ENCODE data around the gene UIMC1. TPM values are rescaled to one million over a fixed set of nuclear protein-coding genes. Genes with fewer than 3 reads are reported as not detected.
A peak's percentile ranks its signal among the peaks of the same experiment; 100 is the strongest.

The UIMC1 gene
- polyA plus RNA-seq, 3 donors, result 14.8 to 35.6 (median 19.1) TPM

DNA sequence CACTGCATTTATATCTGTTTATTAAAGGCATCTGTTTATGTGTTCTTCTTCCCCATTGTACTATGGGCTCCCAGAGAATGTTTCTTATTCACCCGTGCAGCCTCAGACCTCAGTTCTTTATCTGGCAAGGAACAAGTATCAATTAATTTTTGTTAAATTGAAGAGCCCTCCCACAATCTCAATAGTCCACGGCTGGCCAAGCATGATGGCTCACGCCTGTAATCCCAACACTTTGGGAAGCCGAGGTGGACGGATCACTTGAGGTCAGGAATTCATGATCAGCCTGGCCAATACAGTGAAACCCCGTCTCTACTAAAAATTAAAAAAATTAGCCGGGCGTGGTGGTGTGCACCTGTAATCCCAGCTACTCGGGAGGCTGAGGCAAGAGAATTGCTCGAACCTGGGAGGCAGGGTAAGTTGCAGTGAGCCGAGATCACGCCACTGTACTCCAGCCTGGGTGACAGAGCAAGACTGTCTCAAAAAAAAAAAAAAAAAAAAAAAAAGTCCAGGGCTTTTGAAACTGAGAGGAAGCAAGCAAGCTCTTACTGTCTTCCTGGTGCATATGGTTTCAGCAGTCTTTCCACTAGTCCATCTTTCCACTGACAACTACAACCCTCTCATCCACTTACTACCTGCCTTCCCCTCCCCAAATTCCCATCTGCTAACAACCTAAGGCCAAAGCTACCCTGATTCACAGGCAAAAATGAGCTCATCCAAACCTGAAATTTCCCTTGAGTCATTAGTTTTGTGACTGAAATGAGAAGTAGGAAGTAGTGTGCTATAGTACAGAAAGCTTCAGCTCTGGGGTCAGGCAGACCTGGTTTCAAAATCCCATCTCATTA lies 105.1 kb downstream of the UIMC1 start:
- peak overlapping the region; percentile 83 to 88 for H3K27ac ChIP-seq (ENCODE audit: low read depth in 1 of 2, low read length in 2 of 2)

GRCh38 chr5:176900780-176901204 lies 105.8 kb downstream of the UIMC1 start:
- Mint-ChIP-seq H3K9me3 (peaks cover 0 to under 1% (median 0%) of the 10 kb centered on the region in 7 donors), H3K27me3 (ENCODE audit: low read depth in 3 of 3) (peaks cover 0 to 2% (median 0%) of the 10 kb centered on the region in 3 donors), H3K27ac (peak overlapping the region; percentile 89 to 98 (median 96)), H3K36me3 (peaks cover 32 to 53% of the 10 kb centered on the region in 2 donors), H3K4me3 (peak overlapping the region; percentile 42 to 54), H3K4me1 (peaks cover 83% of the 10 kb centered on the region)
- intact Hi-C loops (cut with micrococcal nuclease), result no loop called here
- Histone ChIP-seq H3K4me2 (replicated peaks; ENCODE audit: extremely low read depth, low read length, poor library complexity, severe bottlenecking) (peak overlapping the region; percentile 94), H3K9ac (ENCODE audit: insufficient read depth, low read length, poor library complexity, severe bottlenecking) (peak overlapping the region; percentile 21), H3K27me3 (ENCODE audit: control insufficient read depth in 2 of 2, insufficient read depth in 2 of 2, low read length in 2 of 2) (no peaks in the 10 kb centered on the region), H3K36me3 (replicated peaks in 1 of 2; ENCODE audit: control insufficient read depth in 1 of 2, insufficient read depth in 2 of 2, low read length in 2 of 2) (peaks cover 21 to 22% of the 10 kb centered on the region in 2 donors), H3K4me1 (ENCODE audit: control insufficient read depth in 1 of 2, insufficient read depth in 2 of 2, low read length in 2 of 2) (peaks cover 83% of the 10 kb centered on the region in 2 donors), H3K9me3 (replicated peaks in 1 of 2; ENCODE audit: control insufficient read depth in 1 of 2, insufficient read depth in 1 of 2, low read length in 2 of 2) (no peaks in the 10 kb centered on the region), H3K4me3 (replicated peaks in 1 of 3; ENCODE audit: low read depth in 2 of 3, low read length in 3 of 3) (peak overlapping the region in 1 of 3 experiments; percentile 82), H2AFZ (ENCODE audit: insufficient read depth, low read depth, low read length, poor library complexity, severe bottlenecking) (no peak overlapping the region), H4K20me1 (ENCODE audit: insufficient read depth, low read length) (no peaks in the 10 kb centered on the region), H3K79me2 (ENCODE audit: insufficient read depth, low read length) (peaks cover 53% of the 10 kb centered on the region), H3K27ac (ENCODE audit: low read depth in 1 of 2, low read length in 2 of 2) (peak overlapping the region; percentile 83 to 88)
- DNase-seq, result no peak
- WGBS (ENCODE audit: insufficient coverage), result 93% methylated on average over 3 of the region's 7 CpGs
- TF ChIP-seq, protein P1, sequence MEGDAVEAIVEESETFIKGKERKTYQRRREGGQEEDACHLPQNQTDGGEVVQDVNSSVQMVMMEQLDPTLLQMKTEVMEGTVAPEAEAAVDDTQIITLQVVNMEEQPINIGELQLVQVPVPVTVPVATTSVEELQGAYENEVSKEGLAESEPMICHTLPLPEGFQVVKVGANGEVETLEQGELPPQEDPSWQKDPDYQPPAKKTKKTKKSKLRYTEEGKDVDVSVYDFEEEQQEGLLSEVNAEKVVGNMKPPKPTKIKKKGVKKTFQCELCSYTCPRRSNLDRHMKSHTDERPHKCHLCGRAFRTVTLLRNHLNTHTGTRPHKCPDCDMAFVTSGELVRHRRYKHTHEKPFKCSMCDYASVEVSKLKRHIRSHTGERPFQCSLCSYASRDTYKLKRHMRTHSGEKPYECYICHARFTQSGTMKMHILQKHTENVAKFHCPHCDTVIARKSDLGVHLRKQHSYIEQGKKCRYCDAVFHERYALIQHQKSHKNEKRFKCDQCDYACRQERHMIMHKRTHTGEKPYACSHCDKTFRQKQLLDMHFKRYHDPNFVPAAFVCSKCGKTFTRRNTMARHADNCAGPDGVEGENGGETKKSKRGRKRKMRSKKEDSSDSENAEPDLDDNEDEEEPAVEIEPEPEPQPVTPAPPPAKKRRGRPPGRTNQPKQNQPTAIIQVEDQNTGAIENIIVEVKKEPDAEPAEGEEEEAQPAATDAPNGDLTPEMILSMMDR (IDR thresholded peaks at IDR 0.05), result no peak

More for the DNA sequence above, 105.1 kb downstream of the UIMC1 start:
- peak overlapping the region; percentile 89 to 98 (median 96) for H3K27ac Mint-ChIP-seq
- peaks cover 27 to 29% of the 10 kb centered on the region in 2 donors for H3K36me3 ChIP-seq (replicated peaks in 1 of 2; ENCODE audit: control insufficient read depth in 1 of 2, insufficient read depth in 2 of 2, low read length in 2 of 2)
- H3K36me3 Mint-ChIP-seq, result peaks cover 35 to 53% of the 10 kb centered on the region in 2 donors
- H3K79me2 ChIP-seq (ENCODE audit: insufficient read depth, low read length), result peaks cover 47% of the 10 kb centered on the region
- H3K9ac ChIP-seq (ENCODE audit: insufficient read depth, low read length, poor library complexity, severe bottlenecking), result peak overlapping the region; percentile 21
- peak overlapping the region; percentile 94 for H3K4me2 ChIP-seq (replicated peaks; ENCODE audit: extremely low read depth, low read length, poor library complexity, severe bottlenecking)
- intact Hi-C loops (cut with micrococcal nuclease), result no loop called here
- H3K4me1 Mint-ChIP-seq, result peaks cover 76% of the 10 kb centered on the region
- H3K27me3 Mint-ChIP-seq (ENCODE audit: low read depth in 3 of 3), result peaks cover 0 to 2% (median 0%) of the 10 kb centered on the region in 3 donors
- peak overlapping the region in 1 of 3 experiments; percentile 82 for H3K4me3 ChIP-seq (replicated peaks in 1 of 3; ENCODE audit: low read depth in 2 of 3, low read length in 3 of 3)
- H3K4me1 ChIP-seq (ENCODE audit: control insufficient read depth in 1 of 2, insufficient read depth in 2 of 2, low read length in 2 of 2), result peaks cover 76% of the 10 kb centered on the region in 2 donors
- H3K27me3 ChIP-seq (ENCODE audit: control insufficient read depth in 2 of 2, insufficient read depth in 2 of 2, low read length in 2 of 2), result no peaks in the 10 kb centered on the region
- TF ChIP-seq, protein P1 (IDR thresholded peaks at IDR 0.05), result no peak
- no peaks in the 10 kb centered on the region for H4K20me1 ChIP-seq (ENCODE audit: insufficient read depth, low read length)
- WGBS (ENCODE audit: insufficient coverage), result 60% methylated on average over 10 of the region's 12 CpGs
- peak overlapping the region; percentile 54 to 74 for H3K4me3 Mint-ChIP-seq
- H3K9me3 Mint-ChIP-seq, result no peaks in the 10 kb centered on the region
- DNase-seq, result peak; percentile 75 to 94 (median 85)
- no peak overlapping the region for H2AFZ ChIP-seq (ENCODE audit: insufficient read depth, low read depth, low read length, poor library complexity, severe bottlenecking)
- no peaks in the 10 kb centered on the region for H3K9me3 ChIP-seq (replicated peaks in 1 of 2; ENCODE audit: control insufficient read depth in 1 of 2, insufficient read depth in 1 of 2, low read length in 2 of 2)

Measured in CD14-positive monocyte (primary cell).